PFSK-1 (cell line): ENCODE data around the gene ARHGEF37. TPM values are rescaled to one million over a fixed set of nuclear protein-coding genes. Genes with fewer than 3 reads are reported as not detected.

Experiments
- FOXP2 ChIP-seq: optimal IDR thresholded peaks from 2 replicates; pipeline ENCODE3; 2011; ENCODE audit warnings: borderline replicate concordance, control low read depth, inconsistent platforms; ENCODE audit not compliant: insufficient read depth; ENCODE audit errors: extremely low read length, extremely low read depth
- POLR2AphosphoS5 ChIP-seq: IDR thresholded peaks from 2 replicates; pipeline ENCODE4 v1.6.1; 2012; ENCODE audit warnings: low read depth, mild to moderate bottlenecking, control low read depth, low read length, moderate library complexity
- SIN3A ChIP-seq: IDR thresholded peaks from 2 replicates; pipeline ENCODE4 v1.6.1; 2012; ENCODE audit warnings: mild to moderate bottlenecking, low read length, moderate library complexity, borderline replicate concordance; ENCODE audit not compliant: insufficient read depth
- TAF1 ChIP-seq: IDR thresholded peaks from 2 replicates; pipeline ENCODE4 v1.6.1; 2012; ENCODE audit warnings: low read length, control low read depth, borderline replicate concordance; ENCODE audit not compliant: insufficient read depth
- polyA plus RNA-seq: library from polyadenylated mRNA; unstranded; fragments of >200 nt; gene quantifications from one replicate; pipeline ENCODE4 v1.2.1, GENCODE V29; 2012; ENCODE audit warnings: low read depth, missing spikeins; ENCODE audit not compliant: insufficient read length
- TF ChIP-seq, protein P1 (sequence below), 2 experiments: IDR thresholded peaks; 2 replicates each; pipeline versions ENCODE4 v1.6.1 to v1.8.0; 2011 to 2012; ENCODE audit warnings: low read depth in 2 of 2, low read length in 2 of 2, control low read depth in 1 of 2, inconsistent platforms in 1 of 2, mild to moderate bottlenecking in 1 of 2, moderate library complexity in 1 of 2; ENCODE audit not compliant: insufficient read depth in 1 of 2

Gene ARHGEF37, protein sequence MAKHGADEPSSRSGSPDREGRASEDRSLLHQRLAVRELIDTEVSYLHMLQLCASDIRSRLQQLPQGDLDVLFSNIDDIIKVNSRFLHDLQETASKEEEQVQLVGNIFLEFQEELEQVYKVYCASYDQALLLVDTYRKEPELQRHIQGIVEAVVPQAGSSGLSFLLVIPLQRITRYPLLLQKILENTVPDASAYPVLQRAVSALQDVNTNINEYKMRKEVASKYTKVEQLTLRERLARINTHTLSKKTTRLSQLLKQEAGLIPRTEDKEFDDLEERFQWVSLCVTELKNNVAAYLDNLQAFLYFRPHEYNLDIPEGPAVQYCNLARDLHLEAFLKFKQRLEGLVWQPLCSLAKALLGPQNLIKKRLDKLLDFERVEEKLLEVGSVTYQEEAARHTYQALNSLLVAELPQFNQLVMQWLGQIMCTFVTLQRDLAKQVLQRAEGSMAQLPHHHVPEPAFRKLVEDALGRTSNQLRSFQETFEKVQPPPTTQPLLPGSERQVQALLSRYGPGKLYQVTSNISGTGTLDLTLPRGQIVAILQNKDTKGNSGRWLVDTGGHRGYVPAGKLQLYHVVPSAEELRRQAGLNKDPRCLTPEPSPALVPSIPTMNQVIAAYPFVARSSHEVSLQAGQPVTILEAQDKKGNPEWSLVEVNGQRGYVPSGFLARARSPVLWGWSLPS
- 0.65 TPM for polyA plus RNA-seq

DNA sequence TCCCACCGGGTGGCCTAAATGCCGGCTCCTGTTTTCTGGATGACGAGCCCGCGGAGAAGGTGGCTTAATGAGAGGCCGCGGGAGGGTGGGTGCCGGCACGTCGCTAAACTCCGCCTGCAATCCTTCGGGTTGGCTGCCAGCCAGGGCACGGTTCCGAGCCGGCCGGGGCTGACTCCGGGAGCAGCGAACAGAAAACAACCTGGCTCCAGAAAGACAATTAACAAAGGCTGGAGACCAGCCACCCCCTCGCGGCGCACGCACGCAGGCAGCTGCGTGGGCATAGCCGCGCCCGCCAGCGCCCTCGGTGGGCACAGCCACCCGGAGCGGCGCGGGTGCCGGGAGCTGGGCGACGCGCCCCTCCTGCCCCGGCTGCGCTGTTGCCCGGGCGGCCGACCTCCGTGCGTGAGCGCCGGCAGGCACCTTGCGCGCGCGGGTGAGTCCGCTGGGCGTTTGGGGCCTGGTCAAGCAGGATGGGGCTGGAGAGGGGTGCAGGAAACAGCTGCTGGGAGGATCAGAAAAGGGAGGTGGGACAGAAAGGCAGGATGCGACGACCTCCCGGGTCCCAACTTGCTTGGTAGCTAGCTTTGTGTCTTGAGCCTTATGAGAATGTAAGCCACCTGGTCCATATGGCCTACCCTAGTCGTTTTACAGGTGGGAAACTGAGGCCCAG is at the start of gene ARHGEF37:
ARHGEF37 (plus strand) TSS at position 307 of the 670 bp plus-strand sequence. CDS start 16,272 bp downstream, outside the sequence.
- TF ChIP-seq, protein P1, sequence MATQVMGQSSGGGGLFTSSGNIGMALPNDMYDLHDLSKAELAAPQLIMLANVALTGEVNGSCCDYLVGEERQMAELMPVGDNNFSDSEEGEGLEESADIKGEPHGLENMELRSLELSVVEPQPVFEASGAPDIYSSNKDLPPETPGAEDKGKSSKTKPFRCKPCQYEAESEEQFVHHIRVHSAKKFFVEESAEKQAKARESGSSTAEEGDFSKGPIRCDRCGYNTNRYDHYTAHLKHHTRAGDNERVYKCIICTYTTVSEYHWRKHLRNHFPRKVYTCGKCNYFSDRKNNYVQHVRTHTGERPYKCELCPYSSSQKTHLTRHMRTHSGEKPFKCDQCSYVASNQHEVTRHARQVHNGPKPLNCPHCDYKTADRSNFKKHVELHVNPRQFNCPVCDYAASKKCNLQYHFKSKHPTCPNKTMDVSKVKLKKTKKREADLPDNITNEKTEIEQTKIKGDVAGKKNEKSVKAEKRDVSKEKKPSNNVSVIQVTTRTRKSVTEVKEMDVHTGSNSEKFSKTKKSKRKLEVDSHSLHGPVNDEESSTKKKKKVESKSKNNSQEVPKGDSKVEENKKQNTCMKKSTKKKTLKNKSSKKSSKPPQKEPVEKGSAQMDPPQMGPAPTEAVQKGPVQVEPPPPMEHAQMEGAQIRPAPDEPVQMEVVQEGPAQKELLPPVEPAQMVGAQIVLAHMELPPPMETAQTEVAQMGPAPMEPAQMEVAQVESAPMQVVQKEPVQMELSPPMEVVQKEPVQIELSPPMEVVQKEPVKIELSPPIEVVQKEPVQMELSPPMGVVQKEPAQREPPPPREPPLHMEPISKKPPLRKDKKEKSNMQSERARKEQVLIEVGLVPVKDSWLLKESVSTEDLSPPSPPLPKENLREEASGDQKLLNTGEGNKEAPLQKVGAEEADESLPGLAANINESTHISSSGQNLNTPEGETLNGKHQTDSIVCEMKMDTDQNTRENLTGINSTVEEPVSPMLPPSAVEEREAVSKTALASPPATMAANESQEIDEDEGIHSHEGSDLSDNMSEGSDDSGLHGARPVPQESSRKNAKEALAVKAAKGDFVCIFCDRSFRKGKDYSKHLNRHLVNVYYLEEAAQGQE (IDR thresholded peaks at IDR 0.05; ENCODE audit: insufficient read depth in 1 of 2, low read depth in 2 of 2, low read length in 2 of 2) = no peak
- TF ChIP-seq SIN3A (no peak), TAF1 (no peak)

DNA sequence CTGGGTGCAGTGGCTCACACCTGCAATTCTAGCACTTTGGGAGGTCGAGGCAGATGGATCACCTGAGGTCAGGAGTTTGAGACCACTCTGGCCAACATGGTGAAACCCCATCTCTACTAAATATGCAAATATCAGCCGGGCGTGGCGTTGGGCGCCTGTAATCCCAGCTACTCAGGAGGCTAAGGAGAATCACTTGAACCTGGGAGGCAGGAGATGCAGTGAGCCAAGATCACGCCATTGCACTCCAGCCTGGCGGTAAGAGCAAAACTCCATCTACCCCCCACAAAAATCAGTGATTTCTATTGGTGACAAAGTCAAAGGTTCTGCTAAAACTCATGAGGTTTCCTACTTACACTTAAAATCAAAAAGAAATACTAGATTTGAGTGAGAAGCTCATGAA is 48.9 kb upstream of the ARHGEF37 start:
- TF ChIP-seq POLR2AphosphoS5 (no peak), SIN3A (no peak), TAF1 (no peak), FOXP2 (no peak)
- TF ChIP-seq, protein P1 (IDR thresholded peaks at IDR 0.05; ENCODE audit: insufficient read depth in 1 of 2, low read depth in 2 of 2, low read length in 2 of 2) = no peak

DNA sequence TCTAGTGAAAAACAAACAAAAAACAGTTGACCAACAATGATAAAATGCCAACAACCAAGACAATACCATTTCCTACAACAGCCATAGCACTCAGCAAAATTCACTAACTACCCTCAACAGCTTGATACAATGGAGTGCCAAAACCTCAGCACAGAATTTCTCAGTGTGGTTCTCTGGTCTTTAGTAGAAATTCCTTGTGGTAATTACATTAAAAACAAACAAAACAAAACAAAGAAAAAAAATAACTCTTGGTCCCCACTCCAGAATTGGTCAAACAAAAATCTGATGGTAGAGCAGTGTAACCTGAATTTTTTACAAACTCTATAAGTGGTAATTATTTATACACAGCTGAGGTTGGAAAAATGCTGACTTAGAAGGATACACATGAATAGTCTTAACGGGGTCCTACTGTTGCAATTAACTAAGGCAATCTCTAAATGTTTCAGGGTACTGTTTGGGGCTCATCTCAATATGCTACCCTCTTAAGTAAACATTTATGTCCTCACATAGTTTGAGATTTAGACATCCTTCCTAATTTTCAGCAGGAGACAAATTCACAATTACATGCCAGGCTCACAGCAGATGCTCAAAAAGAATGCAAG is 43.8 kb upstream of the ARHGEF37 start:
- TF ChIP-seq, protein P1 (IDR thresholded peaks at IDR 0.05; ENCODE audit: insufficient read depth in 1 of 2, low read depth in 2 of 2, low read length in 2 of 2) = no peak
- no peak for TF ChIP-seq SIN3A

DNA sequence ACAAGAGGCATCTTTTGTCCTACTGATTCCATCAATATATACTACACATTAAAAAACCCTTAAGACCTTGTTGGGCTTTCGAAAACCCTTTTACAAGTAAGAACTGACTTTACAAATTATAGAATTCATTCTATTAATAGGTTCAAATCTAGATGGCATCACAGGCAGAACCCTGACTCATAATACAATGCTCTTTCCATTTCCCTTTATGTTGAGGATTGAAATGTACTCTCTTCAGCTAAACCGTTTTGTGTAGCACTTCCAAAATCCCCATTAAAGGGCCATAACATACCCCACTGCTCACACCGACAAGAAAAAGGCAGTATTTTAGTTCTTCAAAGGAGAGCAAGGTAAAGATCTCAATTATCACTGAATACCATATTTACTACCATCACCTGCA is 41.2 kb upstream of the ARHGEF37 start:
- TF ChIP-seq TAF1 (no peak), POLR2AphosphoS5 (no peak), FOXP2 (no peak), SIN3A (no peak)
- TF ChIP-seq, protein P1 (IDR thresholded peaks at IDR 0.05; ENCODE audit: insufficient read depth in 1 of 2, low read depth in 2 of 2, low read length in 2 of 2) = no peak
